ENCODE data around the gene SAMMSON.

GRCh38 chr3:70072754-70073153 lies 73.2 kb downstream of the SAMMSON start:
- TF ChIP-seq CTCF (conservative IDR thresholded peaks at IDR 0.05; ENCODE audit: low read depth in 2 of 2) (no peak), JUNB (IDR thresholded peaks at IDR 0.05; ENCODE audit: unreplicated experiment) (no peak), EZH2phosphoT487 (IDR thresholded peaks at IDR 0.05; ENCODE audit: unreplicated experiment) (no peak), EZH2 (IDR thresholded peaks at IDR 0.05; ENCODE audit: low read depth, unreplicated experiment) (no peak), CREB1 (CRISPR knock-in tag; IDR thresholded peaks at IDR 0.05; ENCODE audit: low read depth) (no peak), POLR2AphosphoS5 (IDR thresholded peaks at IDR 0.05; ENCODE audit: low read depth) (no peak), NANOG (IDR thresholded peaks at IDR 0.05; ENCODE audit: borderline replicate concordance) (no peak)
- TF ChIP-seq, protein P1, sequence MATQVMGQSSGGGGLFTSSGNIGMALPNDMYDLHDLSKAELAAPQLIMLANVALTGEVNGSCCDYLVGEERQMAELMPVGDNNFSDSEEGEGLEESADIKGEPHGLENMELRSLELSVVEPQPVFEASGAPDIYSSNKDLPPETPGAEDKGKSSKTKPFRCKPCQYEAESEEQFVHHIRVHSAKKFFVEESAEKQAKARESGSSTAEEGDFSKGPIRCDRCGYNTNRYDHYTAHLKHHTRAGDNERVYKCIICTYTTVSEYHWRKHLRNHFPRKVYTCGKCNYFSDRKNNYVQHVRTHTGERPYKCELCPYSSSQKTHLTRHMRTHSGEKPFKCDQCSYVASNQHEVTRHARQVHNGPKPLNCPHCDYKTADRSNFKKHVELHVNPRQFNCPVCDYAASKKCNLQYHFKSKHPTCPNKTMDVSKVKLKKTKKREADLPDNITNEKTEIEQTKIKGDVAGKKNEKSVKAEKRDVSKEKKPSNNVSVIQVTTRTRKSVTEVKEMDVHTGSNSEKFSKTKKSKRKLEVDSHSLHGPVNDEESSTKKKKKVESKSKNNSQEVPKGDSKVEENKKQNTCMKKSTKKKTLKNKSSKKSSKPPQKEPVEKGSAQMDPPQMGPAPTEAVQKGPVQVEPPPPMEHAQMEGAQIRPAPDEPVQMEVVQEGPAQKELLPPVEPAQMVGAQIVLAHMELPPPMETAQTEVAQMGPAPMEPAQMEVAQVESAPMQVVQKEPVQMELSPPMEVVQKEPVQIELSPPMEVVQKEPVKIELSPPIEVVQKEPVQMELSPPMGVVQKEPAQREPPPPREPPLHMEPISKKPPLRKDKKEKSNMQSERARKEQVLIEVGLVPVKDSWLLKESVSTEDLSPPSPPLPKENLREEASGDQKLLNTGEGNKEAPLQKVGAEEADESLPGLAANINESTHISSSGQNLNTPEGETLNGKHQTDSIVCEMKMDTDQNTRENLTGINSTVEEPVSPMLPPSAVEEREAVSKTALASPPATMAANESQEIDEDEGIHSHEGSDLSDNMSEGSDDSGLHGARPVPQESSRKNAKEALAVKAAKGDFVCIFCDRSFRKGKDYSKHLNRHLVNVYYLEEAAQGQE (IDR thresholded peaks at IDR 0.05; ENCODE audit: unreplicated experiment): no peak

Data from GM23338 (cell line).